HG03439 (cell line): ENCODE results near the gene C17orf67.
A peak's percentile ranks its signal among the peaks of the same experiment; 100 is the strongest.

Experiments
- ATAC-seq: cut with Tn5 transposase; IDR thresholded peaks from one replicate; pipeline ENCODE4 v1.9.1; 2021; ENCODE audit warnings: mild to moderate bottlenecking, moderate library complexity; ENCODE audit not compliant: unreplicated experiment

C17orf67 gene, protein sequence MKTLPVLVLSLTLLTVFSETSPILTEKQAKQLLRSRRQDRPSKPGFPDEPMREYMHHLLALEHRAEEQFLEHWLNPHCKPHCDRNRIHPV

DNA sequence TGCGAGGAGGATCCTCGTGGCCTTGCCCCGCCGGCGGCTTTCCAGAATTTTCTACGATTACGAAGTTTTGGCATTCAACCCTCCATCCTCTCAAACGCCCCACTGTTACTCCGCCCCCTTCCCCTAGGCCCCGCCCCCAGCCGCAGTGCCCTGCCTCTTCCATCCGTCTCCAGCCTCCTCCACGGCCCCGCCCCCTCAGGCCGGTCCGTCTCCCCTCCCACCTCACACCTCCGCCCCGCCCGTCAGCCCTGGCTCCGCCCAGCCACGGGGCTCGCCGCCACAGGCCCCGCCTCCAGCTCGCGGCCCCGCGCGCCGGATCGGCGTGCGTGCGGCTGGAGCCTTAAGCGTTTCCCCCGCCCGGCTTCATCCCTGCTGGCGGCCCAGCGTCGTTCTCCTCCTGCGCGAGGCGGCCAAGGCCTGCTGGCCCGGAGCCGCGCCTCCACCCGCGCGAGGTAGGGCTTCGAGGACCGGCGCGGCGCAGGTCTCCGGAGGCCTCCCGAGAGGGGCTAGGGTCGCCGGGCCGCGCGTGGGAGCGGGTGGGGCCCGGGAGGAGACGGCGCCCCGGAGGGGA, at the start of gene C17orf67, which contains the start of gene DGKE:
Gene C17orf67, minus strand, starts transcription at position 112 of the 571 bp plus-strand sequence. CDS start 18,110 bp downstream, outside the sequence.
Gene DGKE, plus strand, starts transcription at position 343 of the 571 bp plus-strand sequence. CDS start 645 bp downstream, outside the sequence.
- ATAC-seq = peak; percentile 76

DNA sequence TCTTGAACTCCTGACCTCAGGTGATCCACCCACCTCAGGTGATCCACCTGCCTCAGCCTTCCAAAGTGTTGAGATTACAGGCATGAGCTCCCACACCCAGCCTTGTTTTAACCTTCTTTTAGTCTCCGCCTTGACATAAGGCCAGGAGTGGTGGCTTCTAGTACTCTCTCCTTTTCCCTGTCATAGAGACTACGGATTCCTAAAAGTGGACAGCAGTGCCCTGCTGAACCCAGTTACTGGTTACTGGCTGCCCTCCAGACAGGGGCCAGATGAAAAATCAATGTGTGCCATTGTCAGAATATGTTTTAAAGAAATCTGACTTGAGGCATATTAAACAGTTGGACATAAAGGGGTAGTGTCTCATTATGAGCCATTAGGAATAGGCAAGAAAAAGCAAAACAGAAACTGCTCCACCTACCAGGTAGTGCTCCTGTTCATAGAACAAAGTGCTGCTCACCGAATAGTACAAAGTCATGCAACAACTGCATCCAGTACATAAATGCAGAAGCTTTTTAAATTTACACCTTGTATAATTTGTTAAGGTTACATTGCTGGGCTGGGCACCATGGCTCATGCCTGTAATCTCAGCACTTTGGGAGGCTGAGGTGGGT, 48.1 kb upstream of the C17orf67 start:
- no peak for ATAC-seq

DNA sequence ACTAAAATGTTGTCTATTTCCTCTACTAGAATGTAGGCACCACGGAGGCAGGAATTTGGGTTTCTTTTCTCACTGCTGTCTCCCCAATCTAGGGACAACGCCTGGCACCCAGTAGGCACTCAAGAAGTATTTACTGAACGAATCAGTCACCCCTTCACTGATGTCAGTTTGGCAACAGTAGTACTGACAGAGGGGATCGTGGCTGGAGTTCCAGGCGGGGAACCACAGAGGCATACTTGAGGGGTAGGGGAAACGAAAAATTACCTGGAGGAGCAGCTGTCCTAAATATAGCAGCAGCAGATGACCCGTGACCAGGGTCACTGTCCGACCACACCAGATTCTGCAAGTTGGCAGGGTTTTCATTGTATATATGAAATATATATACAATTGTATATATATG, 46.9 kb upstream of the C17orf67 start:
- no peak for ATAC-seq

DNA sequence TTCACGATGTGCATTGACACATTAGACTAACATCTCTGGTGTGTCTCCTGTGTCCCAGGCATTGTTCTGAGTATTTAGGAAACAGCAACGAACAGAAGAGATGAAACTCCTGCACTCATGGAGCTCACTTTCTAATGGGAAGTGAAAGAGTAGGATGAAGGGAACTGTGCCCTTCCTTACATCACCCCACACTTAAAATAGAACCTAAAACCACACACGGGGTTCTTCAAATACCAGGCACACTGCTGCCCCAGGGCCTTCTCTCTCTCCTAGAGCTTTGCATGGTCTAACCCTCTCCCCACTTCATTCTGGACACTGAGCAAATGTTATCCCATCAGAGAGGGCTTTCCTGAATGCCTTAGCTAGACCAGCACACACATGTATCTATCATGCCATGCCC, 46.4 kb upstream of the C17orf67 start:
- ATAC-seq = no peak

DNA sequence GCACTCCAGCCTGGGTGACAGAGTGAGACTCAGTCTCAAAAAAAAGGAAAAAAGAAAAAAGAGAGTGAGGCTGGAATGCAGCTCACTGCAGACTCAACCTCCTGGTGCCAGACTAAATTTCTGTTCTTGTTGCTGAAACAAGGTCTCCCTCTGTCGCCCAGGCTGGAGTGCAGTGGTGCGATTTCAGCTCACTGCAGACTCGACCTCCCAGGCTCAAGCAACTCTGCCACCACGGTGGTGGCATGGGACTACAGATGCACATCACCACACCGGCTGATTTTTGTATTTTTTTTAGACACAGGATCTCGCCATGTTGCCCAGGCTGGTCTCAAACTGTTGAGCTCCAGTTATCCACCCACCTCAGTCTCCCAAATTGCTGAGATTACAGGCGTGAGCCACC, 45.6 kb upstream of the C17orf67 start:
- no peak for ATAC-seq

DNA sequence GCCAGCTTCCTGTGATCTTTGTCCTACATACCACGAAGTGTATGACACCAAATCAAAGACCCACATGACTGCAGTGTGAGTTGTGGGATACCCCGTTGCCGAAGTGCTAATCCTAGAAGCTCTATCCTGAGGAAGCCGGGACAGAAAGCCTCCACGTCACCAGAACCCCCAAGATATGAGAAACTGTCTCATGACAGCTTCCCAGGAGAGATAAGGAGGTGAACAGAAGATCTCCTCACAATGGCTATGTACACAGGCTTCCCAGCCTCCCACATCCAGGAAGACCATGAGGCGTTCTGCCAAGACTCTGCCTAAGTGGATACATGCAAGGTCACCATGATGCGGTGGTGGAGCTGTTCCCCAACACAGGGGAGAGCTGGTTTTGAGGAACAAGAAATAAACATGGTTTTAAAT, 43.1 kb upstream of the C17orf67 start:
- ATAC-seq = no peak

DNA sequence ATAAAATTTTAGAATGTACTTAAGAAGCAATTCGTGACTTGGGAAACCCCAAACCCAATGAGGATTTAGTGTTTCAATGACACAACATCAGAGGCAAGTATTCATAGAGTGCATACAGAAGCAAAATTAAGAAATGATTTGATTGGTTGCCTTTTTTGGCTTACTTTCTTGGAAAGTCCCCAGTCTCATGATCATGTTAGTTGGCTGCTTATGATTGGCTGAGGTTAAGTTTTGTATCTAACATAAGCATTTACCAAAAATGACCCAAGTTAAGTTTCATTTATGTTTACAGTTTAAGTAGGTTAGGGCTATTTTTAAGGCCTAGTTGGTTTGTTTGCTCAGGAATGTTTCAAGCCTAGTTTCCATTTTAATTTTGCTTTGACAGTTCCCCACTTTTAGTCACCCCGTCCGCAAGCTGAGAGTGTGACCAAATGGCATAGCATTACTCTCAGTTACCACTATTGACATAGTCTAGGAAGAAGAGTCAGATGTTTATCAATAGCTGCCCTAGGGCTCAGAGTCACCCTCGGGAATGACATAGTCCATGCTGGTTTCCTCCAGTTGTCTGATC, 36.4 kb upstream of the C17orf67 start:
- ATAC-seq = no peak

DNA sequence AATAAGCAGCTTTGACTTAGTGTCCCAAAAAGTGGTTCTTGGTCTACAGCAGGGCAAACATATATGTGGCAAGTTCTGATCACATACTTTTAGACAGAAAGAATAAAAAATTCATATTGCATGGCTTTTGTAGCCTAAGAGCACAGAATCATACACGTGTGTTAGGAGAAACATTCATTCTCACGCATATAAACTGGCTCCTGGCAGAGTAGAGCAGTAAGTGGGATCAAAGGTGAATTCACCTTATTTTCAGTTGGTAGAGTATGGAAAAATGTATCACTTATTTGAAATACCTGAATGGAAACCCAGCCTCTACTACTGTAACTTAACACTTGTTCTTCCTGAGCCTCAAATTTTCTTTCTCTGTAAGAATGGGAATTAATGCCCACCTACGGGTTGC, 35.0 kb upstream of the C17orf67 start:
- ATAC-seq = no peak

DNA sequence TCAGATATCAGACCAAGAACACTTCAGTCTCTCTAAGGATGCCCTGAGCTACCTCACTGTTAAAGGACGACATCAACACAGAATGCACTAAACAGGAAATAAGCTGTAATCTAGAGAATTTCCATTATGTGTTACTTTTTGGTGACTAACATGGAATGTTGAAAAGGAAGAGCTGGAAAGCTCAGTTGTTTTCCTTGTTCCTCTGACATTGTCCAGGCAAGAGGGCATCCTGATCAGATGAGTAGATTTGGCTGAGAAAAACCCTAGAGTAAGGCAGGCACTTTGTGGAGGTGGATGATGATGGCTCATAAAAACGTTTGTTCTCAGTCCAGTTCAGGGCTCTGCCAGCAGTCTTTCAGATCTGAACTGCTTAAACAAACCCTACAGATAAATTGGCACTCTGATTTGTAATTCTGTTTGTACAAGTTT, 34.2 kb upstream of the C17orf67 start:
- ATAC-seq = no peak

DNA sequence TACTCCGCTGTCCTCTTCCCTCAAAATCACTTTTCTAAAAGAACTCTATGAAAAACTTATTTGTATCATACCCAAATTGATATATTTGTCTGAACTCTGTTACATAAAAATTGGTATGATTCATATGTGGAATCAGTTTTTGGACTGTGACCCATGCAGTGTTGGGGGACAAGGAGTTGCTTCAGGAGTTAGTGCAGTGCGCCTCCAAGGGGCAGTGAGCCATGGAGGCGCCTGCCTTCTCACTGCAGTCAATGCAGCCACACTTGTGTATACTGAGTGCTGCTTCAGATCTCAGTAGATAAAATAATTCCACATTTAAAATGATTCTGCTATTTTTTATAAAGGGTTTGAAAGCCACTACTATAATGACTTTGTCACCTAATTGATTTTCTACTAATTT, 32.8 kb upstream of the C17orf67 start:
- no peak for ATAC-seq

DNA sequence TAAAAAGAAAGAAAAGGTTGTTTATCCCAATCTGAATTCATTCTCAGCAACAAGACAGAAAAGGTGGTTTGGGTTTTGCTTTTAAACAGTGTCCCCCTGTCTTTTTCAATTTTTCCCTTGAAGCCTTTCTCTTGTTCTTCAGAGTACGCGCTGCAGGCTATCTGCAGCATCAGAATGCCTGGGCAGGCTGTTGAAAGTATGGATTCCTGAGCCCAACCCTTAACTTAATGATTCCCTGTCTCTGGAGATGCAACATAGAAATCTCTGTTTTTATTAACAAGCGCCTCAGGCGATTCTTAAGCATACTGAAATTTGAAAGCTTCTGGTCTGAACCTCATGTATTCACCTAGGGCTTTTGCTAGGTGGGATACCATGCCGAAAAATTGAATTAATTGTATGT, 32.4 kb upstream of the C17orf67 start:
- no peak for ATAC-seq

DNA sequence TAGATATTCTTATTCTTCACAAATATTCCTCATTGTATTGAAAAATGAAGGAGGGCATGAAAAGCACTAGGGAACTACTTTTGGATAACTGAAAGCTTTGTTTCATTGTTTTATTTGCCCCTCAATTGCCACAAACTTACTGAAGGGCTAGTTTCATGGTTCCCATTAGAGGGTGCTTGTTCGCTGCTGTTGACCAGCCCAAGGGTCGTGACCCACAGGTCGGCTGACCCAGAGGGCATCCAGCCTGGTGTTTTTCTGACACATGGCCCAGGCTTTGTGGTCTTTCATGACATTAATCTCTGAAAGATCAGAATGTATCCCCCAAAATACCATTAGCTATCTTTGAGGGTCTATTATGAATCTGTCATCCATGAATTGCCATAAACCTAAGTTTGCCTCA, 30.3 kb upstream of the C17orf67 start:
- no peak for ATAC-seq

DNA sequence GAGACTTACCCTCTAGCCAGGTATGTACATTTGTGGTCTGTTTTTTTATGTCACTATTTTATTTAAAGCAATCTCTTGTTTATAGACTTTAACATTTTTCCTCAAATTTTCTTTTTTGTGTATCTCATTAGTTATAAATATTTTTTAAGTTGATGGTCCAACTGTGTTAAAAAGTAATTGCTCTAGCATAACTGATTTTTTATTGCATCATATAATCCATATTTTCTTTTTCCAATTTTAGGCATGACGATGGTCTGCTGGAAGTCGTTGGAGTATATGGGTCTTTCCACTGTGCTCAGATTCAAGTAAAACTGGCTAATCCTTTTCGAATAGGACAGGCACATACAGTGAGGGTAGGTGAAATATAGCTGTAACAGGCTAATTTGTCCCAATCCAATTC, 28.2 kb upstream of the C17orf67 start:
- no peak for ATAC-seq

DNA sequence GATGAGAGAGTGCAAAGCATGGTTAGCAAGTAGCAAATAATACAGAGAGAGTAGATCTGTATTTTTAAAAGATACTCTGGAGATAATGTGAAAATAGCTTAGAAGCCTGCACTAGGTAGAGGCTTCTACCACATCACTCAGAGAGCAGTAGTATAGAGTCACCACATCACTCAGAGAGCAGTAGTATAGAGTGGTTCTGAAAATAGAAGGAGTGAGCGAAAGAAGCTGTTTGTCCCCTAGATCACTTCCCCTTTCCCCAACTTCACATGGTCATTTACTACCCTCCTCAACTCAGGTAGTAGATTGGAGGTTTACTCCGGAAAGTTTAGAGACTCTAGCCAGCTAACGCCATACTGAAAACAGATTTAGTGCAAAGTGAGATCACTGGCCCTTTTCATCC, 17.3 kb upstream of the C17orf67 start:
- no peak for ATAC-seq

DNA sequence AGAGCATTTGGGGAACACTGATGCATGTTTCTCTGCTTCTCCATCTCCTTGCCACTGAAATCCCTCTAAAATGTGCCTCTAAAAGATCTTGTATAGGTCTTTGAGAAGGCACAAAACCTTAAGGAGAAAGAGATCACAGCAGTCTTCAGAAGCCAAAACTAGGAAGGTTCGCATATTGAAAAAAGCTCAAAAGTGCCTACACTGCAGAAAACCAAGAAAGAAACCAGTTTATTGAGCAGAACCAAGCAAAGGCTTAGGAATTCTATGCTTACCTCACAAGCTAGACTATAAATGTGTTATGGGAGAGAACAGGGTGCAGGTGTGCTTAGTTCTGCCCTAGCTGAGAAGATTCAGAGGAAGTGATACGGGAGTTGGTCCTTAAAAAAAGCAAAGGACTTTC, 16.9 kb upstream of the C17orf67 start:
- no peak for ATAC-seq

DNA sequence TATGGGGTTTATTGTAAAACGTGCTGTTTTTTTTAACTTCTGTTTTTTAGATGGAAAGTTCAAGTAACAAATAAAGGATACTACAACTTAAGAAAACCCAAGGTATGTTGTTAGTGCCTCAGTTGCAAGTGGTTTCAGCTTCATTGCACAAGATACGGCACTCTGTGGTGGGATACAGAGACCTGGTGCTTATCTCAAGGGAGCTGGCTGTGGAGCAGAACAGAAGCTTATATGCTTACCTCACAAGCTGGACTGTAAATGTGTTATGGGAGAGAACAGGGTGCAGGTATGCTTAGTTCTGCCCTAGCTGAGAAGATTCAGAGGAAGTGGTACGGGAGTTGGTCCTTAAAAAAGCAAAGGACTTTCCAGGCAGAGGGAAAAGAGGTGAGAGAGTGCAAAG, 15.4 kb upstream of the C17orf67 start:
- ATAC-seq = no peak

DNA sequence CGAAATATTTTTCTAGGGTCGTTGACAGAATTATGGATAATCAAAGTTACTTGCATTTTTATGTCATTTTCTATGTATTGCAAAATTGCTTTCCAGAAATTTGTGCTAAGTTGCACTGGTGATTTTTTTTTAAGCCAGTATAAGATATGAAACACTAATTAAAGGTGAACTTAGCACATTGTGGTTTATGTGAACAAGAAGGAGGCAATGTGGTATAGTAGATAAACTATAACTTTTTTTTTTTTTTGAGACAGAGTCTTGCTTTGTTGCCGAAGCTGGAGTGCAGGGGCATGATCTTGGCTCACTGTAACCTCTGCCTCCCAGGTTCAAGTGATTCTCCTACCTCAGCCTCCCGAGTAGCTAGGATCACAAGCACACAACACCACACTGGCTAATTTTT, 13.4 kb upstream of the C17orf67 start:
- ATAC-seq = no peak

DNA sequence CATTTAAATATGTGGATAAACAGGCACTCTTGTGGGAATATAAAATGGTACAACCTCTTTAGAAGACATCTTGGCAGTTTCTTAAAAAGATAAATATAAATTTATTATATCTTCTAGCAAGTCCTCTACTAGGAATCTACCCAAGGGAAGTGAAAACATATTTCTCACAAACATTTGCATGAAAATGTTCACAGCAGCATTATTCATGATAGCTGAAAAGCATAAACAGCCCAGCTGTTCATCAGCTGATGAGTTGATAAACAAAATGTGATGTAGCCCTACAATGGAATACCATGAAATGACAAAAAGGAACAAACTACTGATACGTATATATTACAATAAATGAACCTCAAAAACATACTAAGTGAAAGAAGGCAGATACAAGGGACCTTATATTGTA, 12.2 kb upstream of the C17orf67 start:
- ATAC-seq = no peak

DNA sequence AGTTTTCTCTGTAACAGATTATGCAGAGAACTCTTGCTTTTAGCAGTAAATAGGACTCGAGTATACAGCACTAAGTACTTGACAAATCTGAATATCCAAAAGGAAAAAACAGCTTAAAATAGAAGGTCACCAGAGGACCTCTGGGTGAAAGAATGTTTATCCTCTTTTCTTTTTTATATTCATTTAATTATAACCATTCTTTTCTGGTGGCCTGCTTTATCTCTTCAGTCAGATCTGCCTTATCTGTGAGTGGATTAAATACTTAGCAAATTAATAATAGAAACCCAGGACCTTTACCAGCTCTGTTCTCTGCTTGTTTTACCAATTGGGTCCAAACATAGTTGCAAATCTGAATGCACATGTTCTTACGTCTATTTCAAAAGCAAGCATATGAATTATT, 8.9 kb upstream of the C17orf67 start:
- ATAC-seq = no peak

DNA sequence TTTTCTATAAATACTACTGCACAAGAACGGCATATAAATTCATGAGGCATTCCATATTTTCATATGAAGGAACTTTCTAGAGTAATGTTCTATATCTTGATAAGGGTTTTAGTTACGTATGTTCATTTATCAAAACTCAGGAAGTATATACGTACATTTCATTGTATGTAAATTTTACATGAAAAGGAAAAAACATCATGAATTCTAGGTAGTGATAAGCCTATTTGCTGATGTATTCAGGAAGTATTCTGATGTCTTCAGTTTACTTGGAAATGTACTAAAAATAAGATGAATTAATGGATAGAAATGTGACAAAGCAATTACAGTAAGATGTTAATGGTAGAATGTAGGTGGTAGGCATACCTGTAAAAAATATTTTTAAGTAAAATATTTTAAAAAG, 5.0 kb upstream of the C17orf67 start:
- no peak for ATAC-seq

DNA sequence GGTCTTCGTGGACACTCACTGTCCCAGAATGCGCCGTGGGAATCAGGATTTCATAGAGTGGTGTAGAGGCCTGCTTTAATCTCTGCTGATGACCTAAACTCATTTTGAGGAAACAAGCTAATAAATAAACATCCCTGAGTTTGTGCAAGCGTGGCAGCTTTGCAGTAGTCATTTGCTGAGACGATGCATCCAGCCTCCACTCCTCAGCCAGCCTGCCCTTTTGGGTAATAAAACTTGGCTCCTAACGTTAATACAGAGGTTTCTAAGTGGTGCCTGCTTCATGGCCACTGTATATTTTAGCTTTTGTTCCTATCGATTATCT, 1.5 kb upstream of the C17orf67 start:
- ATAC-seq = no peak
